ENCODE data around the gene DCTN1. TPM values are rescaled to one million over a fixed set of nuclear protein-coding genes. Genes with fewer than 3 reads are reported as not detected.

The DCTN1 gene
- total RNA-seq, 2 experiments from 2014 or later, result 67.3 to 81.4 TPM

GRCh38 chr2:74327627-74328026 is 52.5 kb downstream of the DCTN1 start:
- no peaks in the 10 kb centered on the region for H3K9me3 Mint-ChIP-seq
- H3K4me3 Mint-ChIP-seq, result no peak overlapping the region
- ChIA-PET CTCF (interaction anchor here (1.0 to 1.3 kb wide), 3 partner anchors 78 to 180 kb away, joined by 3 to 6 read pairs (median 4); partner anchors contain the start of gene BOLA3), POLR2A (interaction anchor here (0.6 kb wide), 1 partner anchor 217 kb away, joined by 3 read pairs; no protein-coding TSS in a partner anchor)
- no peaks in the 10 kb centered on the region for H3K27me3 Mint-ChIP-seq
- ATAC-seq, result no peak
- no peak for DNase-seq
- no peaks in the 10 kb centered on the region for H3K4me1 Mint-ChIP-seq (ENCODE audit: low read depth)
- intact Hi-C loops (cut with micrococcal nuclease), result no loop called here
- H3K36me3 Mint-ChIP-seq (ENCODE audit: low read depth), result no peaks in the 10 kb centered on the region
- TF ChIP-seq, protein P1, sequence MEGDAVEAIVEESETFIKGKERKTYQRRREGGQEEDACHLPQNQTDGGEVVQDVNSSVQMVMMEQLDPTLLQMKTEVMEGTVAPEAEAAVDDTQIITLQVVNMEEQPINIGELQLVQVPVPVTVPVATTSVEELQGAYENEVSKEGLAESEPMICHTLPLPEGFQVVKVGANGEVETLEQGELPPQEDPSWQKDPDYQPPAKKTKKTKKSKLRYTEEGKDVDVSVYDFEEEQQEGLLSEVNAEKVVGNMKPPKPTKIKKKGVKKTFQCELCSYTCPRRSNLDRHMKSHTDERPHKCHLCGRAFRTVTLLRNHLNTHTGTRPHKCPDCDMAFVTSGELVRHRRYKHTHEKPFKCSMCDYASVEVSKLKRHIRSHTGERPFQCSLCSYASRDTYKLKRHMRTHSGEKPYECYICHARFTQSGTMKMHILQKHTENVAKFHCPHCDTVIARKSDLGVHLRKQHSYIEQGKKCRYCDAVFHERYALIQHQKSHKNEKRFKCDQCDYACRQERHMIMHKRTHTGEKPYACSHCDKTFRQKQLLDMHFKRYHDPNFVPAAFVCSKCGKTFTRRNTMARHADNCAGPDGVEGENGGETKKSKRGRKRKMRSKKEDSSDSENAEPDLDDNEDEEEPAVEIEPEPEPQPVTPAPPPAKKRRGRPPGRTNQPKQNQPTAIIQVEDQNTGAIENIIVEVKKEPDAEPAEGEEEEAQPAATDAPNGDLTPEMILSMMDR (IDR thresholded peaks at IDR 0.05), result no peak
- H3K27ac Mint-ChIP-seq, result no peak overlapping the region

DNA sequence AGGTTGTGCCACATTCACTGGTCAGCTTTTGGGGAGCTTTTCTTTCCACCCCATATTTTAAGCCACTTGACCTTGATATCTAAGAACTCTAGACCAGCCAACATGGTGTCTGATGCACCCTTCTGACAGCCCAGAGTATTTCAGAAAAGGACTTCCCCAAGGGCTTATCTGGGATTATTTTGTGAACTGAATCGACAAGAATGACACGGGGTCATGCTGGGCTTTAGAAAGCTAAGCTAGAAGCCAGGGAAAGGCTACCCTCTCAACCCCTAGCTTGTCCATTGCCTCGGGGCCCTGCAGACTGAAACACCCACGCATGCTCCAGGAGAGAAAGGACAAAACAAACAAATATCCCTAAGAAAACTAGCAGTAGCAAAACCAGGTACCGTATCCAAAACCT is 52.9 kb downstream of the DCTN1 start:
- H3K27me3 Mint-ChIP-seq, result no peaks in the 10 kb centered on the region
- H3K4me1 Mint-ChIP-seq (ENCODE audit: low read depth), result no peaks in the 10 kb centered on the region
- no peak overlapping the region for H3K27ac Mint-ChIP-seq
- peaks cover 1% of the 10 kb centered on the region for H3K36me3 Mint-ChIP-seq (ENCODE audit: low read depth)
- ChIA-PET POLR2A (no interaction called here), CTCF (interaction anchor here (1.0 to 6.6 kb wide), 3 partner anchors 8 to 179 kb away, joined by 3 to 103 read pairs (median 4); partner anchors contain the start of gene BOLA3)
- no peak for ATAC-seq
- intact Hi-C loops (cut with micrococcal nuclease), result no loop called here
- no peaks in the 10 kb centered on the region for H3K9me3 Mint-ChIP-seq
- TF ChIP-seq, protein P1 (IDR thresholded peaks at IDR 0.05), result no peak
- no peak for DNase-seq
- no peak overlapping the region for H3K4me3 Mint-ChIP-seq

GRCh38 chr2:74325815-74326214 is 54.3 kb downstream of the DCTN1 start:
- intact Hi-C loops (cut with micrococcal nuclease), result no loop called here
- Mint-ChIP-seq H3K4me1 (ENCODE audit: low read depth) (no peaks in the 10 kb centered on the region), H3K36me3 (ENCODE audit: low read depth) (peaks cover 1% of the 10 kb centered on the region), H3K9me3 (no peaks in the 10 kb centered on the region), H3K27me3 (no peaks in the 10 kb centered on the region), H3K4me3 (no peak overlapping the region), H3K27ac (no peak overlapping the region)
- ATAC-seq (no peak), DNase-seq (no peak)
- POLR2A ChIA-PET, result interaction anchor here (0.7 kb wide), 1 partner anchor 10 kb away, joined by 3 read pairs; no protein-coding TSS in a partner anchor
- TF ChIP-seq, protein P1 (IDR thresholded peaks at IDR 0.05), result no peak
- CTCF ChIA-PET, result interaction anchor here (2.7 to 6.6 kb wide), 2 partner anchors 9 to 76 kb away, joined by 18 to 103 read pairs; no protein-coding TSS in a partner anchor

DNA sequence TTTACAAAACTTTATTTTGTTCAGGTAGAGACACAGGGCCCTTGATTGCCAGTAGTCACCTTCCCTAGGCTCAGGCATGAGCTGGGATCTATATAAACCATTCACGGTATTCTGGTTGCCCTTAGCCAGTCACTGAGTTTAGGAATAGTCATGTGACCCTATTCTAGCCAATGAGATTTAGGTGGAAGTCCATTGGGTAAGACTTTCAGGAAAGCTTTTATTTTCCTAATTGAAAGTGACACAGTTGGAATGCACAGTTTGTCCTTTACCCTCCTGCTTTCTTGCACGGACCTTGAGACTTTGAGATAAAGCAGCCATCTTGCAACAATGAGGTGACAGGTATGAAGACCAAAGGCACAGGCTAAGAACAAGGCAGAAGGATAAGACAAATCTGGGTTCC is 58.4 kb downstream of the DCTN1 start:
- no peaks in the 10 kb centered on the region for H3K9me3 Mint-ChIP-seq
- peaks cover 1% of the 10 kb centered on the region for H3K36me3 Mint-ChIP-seq (ENCODE audit: low read depth)
- TF ChIP-seq, protein P1 (IDR thresholded peaks at IDR 0.05), result no peak
- ATAC-seq (no peak), DNase-seq (no peak)
- POLR2A ChIA-PET, result no interaction called here
- no peaks in the 10 kb centered on the region for H3K27me3 Mint-ChIP-seq
- no peak overlapping the region for H3K4me3 Mint-ChIP-seq
- CTCF ChIA-PET, result interaction anchor here (6.6 kb wide), 1 partner anchor 13 kb away, joined by 103 read pairs; no protein-coding TSS in a partner anchor
- H3K27ac Mint-ChIP-seq, result no peak overlapping the region
- no peaks in the 10 kb centered on the region for H3K4me1 Mint-ChIP-seq (ENCODE audit: low read depth)
- intact Hi-C loops (cut with micrococcal nuclease), result no loop called here

DNA sequence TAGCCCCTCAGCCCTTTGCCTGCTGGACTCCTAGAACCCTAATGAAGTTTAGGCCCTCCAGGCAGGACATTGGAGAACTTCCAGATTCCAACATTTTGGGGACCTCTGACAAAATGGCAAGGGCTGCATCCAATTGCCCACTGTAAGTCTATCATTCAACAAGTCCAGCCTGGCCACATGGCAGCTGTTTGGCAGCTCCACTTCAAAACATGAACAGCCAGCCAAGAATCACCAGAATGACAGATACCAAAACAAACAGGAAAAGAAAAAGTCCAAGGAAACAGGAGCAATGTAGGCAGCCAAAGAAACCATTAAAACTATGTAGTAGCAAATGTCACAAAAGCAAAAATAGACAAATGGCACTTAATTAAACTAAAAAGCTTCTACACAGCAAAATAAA is 62.4 kb downstream of the DCTN1 start:
- intact Hi-C loops (cut with micrococcal nuclease), result no loop called here
- no peaks in the 10 kb centered on the region for H3K9me3 Mint-ChIP-seq
- ChIA-PET POLR2A (interaction anchor here (0.9 kb wide), 1 partner anchor 11 kb away, joined by 4 read pairs; no protein-coding TSS in a partner anchor), CTCF (interaction anchor here (3.2 kb wide), 1 partner anchor 18 kb away, joined by 20 read pairs; no protein-coding TSS in a partner anchor)
- peaks cover 6% of the 10 kb centered on the region for H3K36me3 Mint-ChIP-seq (ENCODE audit: low read depth)
- TF ChIP-seq, protein P1 (IDR thresholded peaks at IDR 0.05), result no peak
- DNase-seq (no peak), ATAC-seq (no peak)
- no peaks in the 10 kb centered on the region for H3K4me1 Mint-ChIP-seq (ENCODE audit: low read depth)
- no peak overlapping the region for H3K4me3 Mint-ChIP-seq
- no peaks in the 10 kb centered on the region for H3K27me3 Mint-ChIP-seq
- H3K27ac Mint-ChIP-seq, result no peak overlapping the region

Data from activated CD8-positive, alpha-beta T cell treated with anti-CD3 and anti-CD28 coated beads for 36 hours (primary cell).